ENCODE results near the gene HOPX.
"Not testable (repeated sequence)": the region's sequence is repeated elsewhere in the genome, so short reads cannot be mapped to it uniquely, and the experiment has no call there.

Gene HOPX

GRCh38 chr4:56689201-56689969 is 8.3 kb upstream of the HOPX start:
- no peak for DNase-seq

- no peak for DNase-seq
Observed at GRCh38 chr4:56688094-56688647, 7.1 kb upstream of the HOPX start.

- DNase-seq = no peak
Observed at GRCh38 chr4:56686537-56687231, 5.6 kb upstream of the HOPX start.

- no peak for DNase-seq
Observed at GRCh38 chr4:56684320-56685050, 3.4 kb upstream of the HOPX start.

GRCh38 chr4:56683455-56683854 is 2.4 kb upstream of the HOPX start:
- no peak for DNase-seq

- DNase-seq = no peak
Observed at GRCh38 chr4:56681853-56682525, 893 bp upstream of the HOPX start.

- no peak for DNase-seq
Observed at GRCh38 chr4:56680266-56680665, 830 bp downstream of the HOPX start.

- DNase-seq = no peak
Observed at GRCh38 chr4:56677711-56678110, 3.4 kb downstream of the HOPX start.

GRCh38 chr4:56674984-56675383 is 6.1 kb downstream of the HOPX start:
- DNase-seq = no peak

- DNase-seq = no peak
Observed at GRCh38 chr4:56671860-56672259, 9.2 kb downstream of the HOPX start.

- no peak for DNase-seq
Observed at GRCh38 chr4:56671373-56671772, 9.7 kb downstream of the HOPX start.

- DNase-seq = no peak
Observed at GRCh38 chr4:56668267-56668666, 12.8 kb downstream of the HOPX start.

GRCh38 chr4:56667396-56667795 is 13.7 kb downstream of the HOPX start:
- not testable (repeated sequence) for DNase-seq

GRCh38 chr4:56666279-56666678 is 14.8 kb downstream of the HOPX start:
- no peak for DNase-seq

- no peak for DNase-seq
Observed at GRCh38 chr4:56665781-56666180, 15.3 kb downstream of the HOPX start.

- DNase-seq = no peak
Observed at GRCh38 chr4:56662782-56663468, 18.2 kb downstream of the HOPX start.

GRCh38 chr4:56659946-56660345 is 21.1 kb downstream of the HOPX start:
- no peak for DNase-seq

GRCh38 chr4:56658528-56658927 is 22.6 kb downstream of the HOPX start:
- peak; percentile 23 for DNase-seq

- no peak for DNase-seq
Observed at GRCh38 chr4:56657818-56658217, 23.3 kb downstream of the HOPX start.

- no peak for DNase-seq
Observed at GRCh38 chr4:56657128-56657527, 24.0 kb downstream of the HOPX start.

GRCh38 chr4:56656346-56656643 is 24.8 kb downstream of the HOPX start:
- no peak for DNase-seq

All from right kidney (tissue), 1 donor.